ENCODE measurements around the gene GAREM1.

DNA sequence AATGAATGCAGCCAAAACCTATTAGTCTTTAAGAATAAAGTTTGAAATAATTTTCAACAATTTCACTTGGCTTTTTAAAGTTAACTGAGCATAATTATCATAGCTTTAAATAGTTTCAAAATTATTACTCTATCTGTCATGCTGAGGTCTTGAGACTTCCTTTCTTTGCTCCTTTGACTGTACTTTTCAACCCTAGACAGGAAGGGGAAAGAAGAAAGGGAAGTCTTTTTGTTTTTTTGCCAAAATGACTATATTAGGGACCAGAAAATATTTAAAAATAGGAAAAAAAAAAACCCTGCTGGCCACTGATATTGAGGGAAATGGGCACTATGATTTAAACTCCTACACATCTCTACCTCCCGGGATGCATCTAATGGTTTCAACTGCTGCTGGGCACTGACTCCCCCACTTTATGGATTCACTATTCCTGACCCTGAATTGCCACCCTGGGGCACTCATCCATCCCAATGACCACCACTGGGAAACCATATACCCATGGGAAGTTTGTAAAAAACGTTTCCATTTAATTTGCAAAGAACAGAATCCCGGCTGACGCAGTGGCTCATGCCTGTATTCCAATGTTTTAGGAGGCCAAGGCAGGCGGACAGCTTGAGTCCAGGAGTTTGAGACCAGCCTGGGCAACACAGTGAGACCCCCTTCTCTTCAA is 50.5 kb downstream of the GAREM1 start:
- TF ChIP-seq CTCF (IDR thresholded peaks at IDR 0.05) (no peak), POLR2AphosphoS5 (IDR thresholded peaks at IDR 0.05) (no peak)
